Measurements from ENCODE around the gene ITIH3.

The ITIH3 gene

GRCh38 chr3:52798978-52799476, 4.4 kb downstream of the ITIH3 start:
- no peak for TF ChIP-seq ZFX (IDR thresholded peaks at IDR 0.05; ENCODE audit: borderline replicate concordance)
- peak; percentile 82 for TF ChIP-seq CTCF (IDR thresholded peaks at IDR 0.05)
- no peak overlapping the region for H3K27ac ChIP-seq

- H3K27ac ChIP-seq = no peak overlapping the region
- TF ChIP-seq CTCF (IDR thresholded peaks at IDR 0.05) = no peak
- no peak for TF ChIP-seq ZFX (IDR thresholded peaks at IDR 0.05; ENCODE audit: borderline replicate concordance)
Measured at GRCh38 chr3:52800079-52800478, 5.5 kb downstream of the ITIH3 start.

DNA sequence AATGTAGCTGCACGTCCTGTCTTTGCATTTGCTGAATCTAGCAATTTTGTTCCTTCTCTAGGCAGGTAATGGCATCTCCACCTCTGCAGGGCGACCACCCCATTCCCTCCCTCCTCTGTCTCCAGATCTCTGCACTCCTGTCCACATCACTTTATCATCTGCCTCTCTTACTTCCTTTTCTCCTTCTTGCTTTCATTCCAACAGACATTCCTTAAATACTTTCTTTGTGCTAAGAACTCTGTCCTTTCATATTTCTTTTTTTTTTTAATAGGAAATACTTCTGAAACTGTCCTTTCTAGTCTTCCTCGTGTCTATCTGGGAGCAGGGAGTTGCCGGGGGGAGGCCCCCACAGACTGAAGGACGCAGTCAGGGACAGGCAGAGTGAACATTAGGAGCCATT, 7.2 kb downstream of the ITIH3 start:
- H3K27ac ChIP-seq = no peak overlapping the region
- TF ChIP-seq ZFX (IDR thresholded peaks at IDR 0.05; ENCODE audit: borderline replicate concordance) (no peak), CTCF (IDR thresholded peaks at IDR 0.05) (no peak)

DNA sequence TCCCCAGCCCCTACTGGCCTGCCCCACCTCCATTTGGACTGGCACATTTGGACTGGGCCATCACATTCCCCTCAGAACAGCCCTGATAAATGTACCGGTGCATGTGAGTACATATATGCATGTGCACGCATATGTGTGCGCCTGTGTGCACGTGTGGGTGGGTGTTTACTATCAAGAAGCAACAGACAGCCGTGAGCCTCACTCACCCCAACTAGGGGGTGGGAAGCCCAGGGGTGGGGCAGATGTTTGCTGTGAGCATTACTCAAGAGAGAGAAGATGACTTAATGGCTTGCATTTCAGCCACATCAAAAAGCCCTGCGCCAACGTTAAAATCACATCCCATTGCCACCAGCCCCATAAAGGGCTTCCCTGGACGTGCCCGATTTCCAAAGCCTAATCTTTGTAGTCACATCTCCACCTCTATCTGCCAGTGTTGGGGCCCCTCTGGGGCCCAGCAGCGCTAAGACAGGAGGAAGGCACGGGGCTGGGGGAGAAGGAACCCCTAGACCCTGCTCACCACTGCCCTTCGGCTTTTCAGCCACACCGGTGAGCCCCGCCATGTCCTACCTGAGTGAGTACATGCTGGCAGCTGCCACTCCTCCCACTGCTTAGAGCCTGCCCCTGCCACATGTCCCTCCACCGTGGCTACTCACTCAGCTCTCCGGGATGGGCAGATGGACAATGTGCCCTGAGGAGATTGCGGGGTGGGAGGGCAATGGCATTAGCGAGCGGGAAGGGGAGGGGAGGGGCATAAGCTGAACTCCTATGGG, 10.9 kb downstream of the ITIH3 start:
- H3K27ac ChIP-seq = no peak overlapping the region
- TF ChIP-seq ZFX (IDR thresholded peaks at IDR 0.05; ENCODE audit: borderline replicate concordance) = no peak
- no peak for TF ChIP-seq CTCF (IDR thresholded peaks at IDR 0.05)

GRCh38 chr3:52809149-52809548, 14.6 kb downstream of the ITIH3 start:
- no peak overlapping the region for H3K27ac ChIP-seq
- TF ChIP-seq ZFX (IDR thresholded peaks at IDR 0.05; ENCODE audit: borderline replicate concordance) (no peak), CTCF (IDR thresholded peaks at IDR 0.05) (no peak)

GRCh38 chr3:52809662-52810377, 15.2 kb downstream of the ITIH3 start:
- TF ChIP-seq CTCF (IDR thresholded peaks at IDR 0.05) (no peak), ZFX (IDR thresholded peaks at IDR 0.05; ENCODE audit: borderline replicate concordance) (no peak)

GRCh38 chr3:52810923-52811322, 16.3 kb downstream of the ITIH3 start:
- H3K27ac ChIP-seq = no peak overlapping the region
- TF ChIP-seq CTCF (IDR thresholded peaks at IDR 0.05) (no peak), ZFX (IDR thresholded peaks at IDR 0.05; ENCODE audit: borderline replicate concordance) (no peak)

More at GRCh38 chr3:52809662-52810377, 15.2 kb downstream of the ITIH3 start:
- H3K27ac ChIP-seq = no peak overlapping the region

Data from 22Rv1 (cell line).